Sigmoid colon (tissue), 4 donors: ENCODE measurements around the gene SEC23A.

Experiments
- CTCF ChIP-seq, 4 experiments: fragments of 450-650 bp in 3 of 4; fragments of 200-600 bp in 1 of 4; IDR thresholded peaks; one replicate each; pipeline ENCODE4 v1.5.1; 2016 to 2019; ENCODE audit warnings: antibody characterized with exemption in 4 of 4, mild to moderate bottlenecking in 3 of 4, moderate library complexity in 2 of 4
- EP300 ChIP-seq, 4 donors: sonication (generic); formaldehyde crosslinking; IDR thresholded peaks; one replicate each; pipeline ENCODE4 v1.6.1; 2017; ENCODE audit warnings: antibody characterized with exemption in 4 of 4
- POLR2AphosphoS5 ChIP-seq, 4 donors: sonication (generic); formaldehyde crosslinking; IDR thresholded peaks; one replicate each; pipeline ENCODE4 v1.6.1; 2017; ENCODE audit warnings: antibody characterized with exemption in 4 of 4

GRCh38 chr14:39069923-39070322, 33.1 kb downstream of the SEC23A start:
- TF ChIP-seq CTCF (IDR thresholded peaks at IDR 0.05) (no peak), POLR2AphosphoS5 (IDR thresholded peaks at IDR 0.05) (no peak), EP300 (IDR thresholded peaks at IDR 0.05) (no peak)
